DMS153 treated with DMSO at 0.1 percent for 48 hours (cell line): Measurements from ENCODE around the gene CHKA.
A peak's percentile ranks its signal among the peaks of the same experiment; 100 is the strongest.

Experiments used
- DNase-seq: peaks from one replicate; lab custom pipeline; 2025; ENCODE audit not compliant: unreplicated experiment; lab: John Stamatoyannopoulos, UW

The CHKA gene

GRCh38 chr11:68047437-68048290 lies 73.5 kb downstream of the CHKA start:
- DNase-seq = no peak

GRCh38 chr11:68044898-68045351 lies 76.3 kb downstream of the CHKA start:
- DNase-seq = no peak

- no peak for DNase-seq
These were observed 76.9 kb downstream of the CHKA start for GRCh38 chr11:68044145-68044813.

GRCh38 chr11:68043349-68044144 lies 77.6 kb downstream of the CHKA start:
- DNase-seq = no peak

- DNase-seq = no peak
These were observed 78.2 kb downstream of the CHKA start for GRCh38 chr11:68043029-68043348.

- DNase-seq = no peak
These were observed 78.8 kb downstream of the CHKA start for GRCh38 chr11:68042219-68043028.

GRCh38 chr11:68041617-68042218 lies 79.5 kb downstream of the CHKA start:
- no peak for DNase-seq

GRCh38 chr11:68040957-68041591 lies 80.1 kb downstream of the CHKA start:
- DNase-seq = no peak

GRCh38 chr11:68040101-68040956 lies 80.9 kb downstream of the CHKA start:
- peak; percentile 54 for DNase-seq

- no peak for DNase-seq
These were observed 81.6 kb downstream of the CHKA start for GRCh38 chr11:68039526-68040086.

GRCh38 chr11:68038718-68039525 lies 82.3 kb downstream of the CHKA start, which contains the start of gene TCIRG1:
TCIRG1 (plus strand) TSS chr11:68039025; CDS start chr11:68041272, 2,247 bp downstream.
- DNase-seq = no peak

- DNase-seq = no peak
These were observed 82.9 kb downstream of the CHKA start for GRCh38 chr11:68038226-68038717.

- no peak for DNase-seq
These were observed 83.6 kb downstream of the CHKA start for GRCh38 chr11:68037411-68038225.

- no peak for DNase-seq
These were observed 84.4 kb downstream of the CHKA start for GRCh38 chr11:68036717-68037239.

- no peak for DNase-seq
These were observed 85.0 kb downstream of the CHKA start for GRCh38 chr11:68036141-68036716.

- DNase-seq = no peak
These were observed 85.8 kb downstream of the CHKA start for GRCh38 chr11:68035266-68035876.
